Measurements from ENCODE around the gene DNMT1.

- TF ChIP-seq ISL1 (CRISPR knock-in tag; IDR thresholded peaks at IDR 0.05) (no peak), SNAI2 (CRISPR knock-in tag; IDR thresholded peaks at IDR 0.05) (no peak), ZNF8 (CRISPR knock-in tag; IDR thresholded peaks at IDR 0.05) (no peak), ZNF565 (CRISPR knock-in tag; conservative IDR thresholded peaks at IDR 0.05; ENCODE audit: low read depth) (no peak)
Measured at GRCh38 chr19:10116866-10117616, 77.7 kb downstream of the DNMT1 start.

All from SK-N-SH treated with all-trans-retinoic acid at 6 μM for 48 hours (cell line).